Thyroid gland (tissue), 4 donors: Measurements from ENCODE around the gene ACSL3. TPM values are rescaled to one million over a fixed set of nuclear protein-coding genes. Genes with fewer than 3 reads are reported as not detected.
A peak's percentile ranks its signal among the peaks of the same experiment; 100 is the strongest.

Experiments used
- DNase-seq, 2 donors: peaks; one replicate each; pipeline ENCODE4 v3.0.0-alpha.2; 2019
- H3K27ac ChIP-seq, 3 donors: fragments of 200-600 bp; sonication (generic); 1 replicate in 2 of 3; 2 replicates in 1 of 3; pipeline ENCODE4 v1.5.1; 2016 to 2019; ENCODE audit warnings: mild to moderate bottlenecking in 1 of 3, moderate library complexity in 1 of 3
- H3K27me3 ChIP-seq: fragments of 200-600 bp; sonication (generic); one replicate; pipeline ENCODE4 v1.5.1; 2019
- H3K36me3 ChIP-seq, 2 donors: fragments of 200-600 bp; sonication (generic); one replicate each; pipeline ENCODE4 v1.5.1; 2016 to 2019
- H3K4me1 ChIP-seq, 2 donors: fragments of 200-600 bp; sonication (generic); one replicate each; pipeline ENCODE4 v1.5.1; 2017 to 2019
- H3K4me3 ChIP-seq, 3 donors: fragments of 200-600 bp; sonication (generic); replicated peaks in 1 of 3; 1 replicate in 2 of 3; 2 replicates in 1 of 3; pipeline ENCODE4 v1.5.1; 2016; ENCODE audit warnings: mild to moderate bottlenecking in 1 of 3
- H3K9me3 ChIP-seq: fragments of 200-600 bp; sonication (generic); one replicate; pipeline ENCODE4 v1.5.1; 2017
- CTCF ChIP-seq, 6 experiments: fragments of 200-600 bp in 3 of 6; fragments of 450-650 bp in 3 of 6; sonication (generic) in 3 of 6; IDR thresholded peaks; one replicate each; pipeline ENCODE4 v1.5.1; 2016 to 2019; ENCODE audit warnings: antibody characterized with exemption in 6 of 6, mild to moderate bottlenecking in 2 of 6, inconsistent platforms in 1 of 6, moderate library complexity in 1 of 6
- POLR2A ChIP-seq, 2 donors: fragments of 450-650 bp; IDR thresholded peaks; one replicate each; pipeline ENCODE4 v1.6.1; 2017; ENCODE audit warnings: antibody characterized with exemption in 2 of 2, mild to moderate bottlenecking in 2 of 2, moderate library complexity in 1 of 2
- WGBS, 2 donors: methylation state at CpG; one replicate each; pipeline ENCODE4 v1.1.5; 2017; 5-methylcytosine and 5-hydroxymethylcytosine counted together
- intact Hi-C: fragments of 100-400 bp; cut with DNase I; formaldehyde crosslinking; loops from one replicate; pipeline ENCODE4 v1.15.1; 2023
- total RNA-seq, 4 donors: library from RNA; depleted of rRNA; stranded (reverse); fragments of >200 nt; gene quantifications; one replicate each; pipeline ENCODE4 v1.2.3, GENCODE V29; 2016

The ACSL3 gene
- total RNA-seq, 4 donors from 2014 or later, result 62.0 to 85.8 (median 76.6) TPM

GRCh38 chr2:222900354-222900753, 39.5 kb downstream of the ACSL3 start:
- 65 to 66% methylated on average over 2 of the region's 2 CpGs for WGBS, 2 donors
- DNase-seq, result no peak
- no peaks in the 10 kb centered on the region for H3K36me3 ChIP-seq
- H3K4me1 ChIP-seq, result peaks cover 19 to 21% of the 10 kb centered on the region in 2 donors
- TF ChIP-seq CTCF (IDR thresholded peaks at IDR 0.05) (no peak), POLR2A (IDR thresholded peaks at IDR 0.05) (no peak)
- H3K27ac ChIP-seq, result no peak overlapping the region
- no peak overlapping the region for H3K4me3 ChIP-seq
- no peaks in the 10 kb centered on the region for H3K27me3 ChIP-seq
- intact Hi-C loops, result loop anchor here (10.0 kb wide), 1 partner anchor 196 kb away; no protein-coding TSS in a partner anchor
- H3K9me3 ChIP-seq, result no peaks in the 10 kb centered on the region

GRCh38 chr2:222902660-222903059, 41.8 kb downstream of the ACSL3 start:
- no peak for DNase-seq
- 95 to 97% methylated on average over 4 of the region's 4 CpGs for WGBS, 2 donors
- TF ChIP-seq POLR2A (IDR thresholded peaks at IDR 0.05), result no peak
- H3K9me3 ChIP-seq, result no peaks in the 10 kb centered on the region
- peaks cover 29 to 32% of the 10 kb centered on the region in 2 donors for H3K4me1 ChIP-seq
- no peak overlapping the region for H3K27ac ChIP-seq
- H3K4me3 ChIP-seq, result no peak overlapping the region
- intact Hi-C loops, result loop anchor here (10.0 kb wide), 1 partner anchor 198 kb away; no protein-coding TSS in a partner anchor
- H3K27me3 ChIP-seq, result no peaks in the 10 kb centered on the region
- no peaks in the 10 kb centered on the region for H3K36me3 ChIP-seq

- H3K4me3 ChIP-seq, result no peak overlapping the region
- no peaks in the 10 kb centered on the region for H3K36me3 ChIP-seq
- WGBS, 2 donors, result 87 to 89% methylated on average over 16 of the region's 16 CpGs
- peak; percentile 44 to 59 for DNase-seq
- intact Hi-C loops, result loop anchor here (10.0 kb wide), 1 partner anchor 199 kb away; no protein-coding TSS in a partner anchor
- H3K4me1 ChIP-seq, result peaks cover 29 to 32% of the 10 kb centered on the region in 2 donors
- H3K9me3 ChIP-seq, result no peaks in the 10 kb centered on the region
- H3K27ac ChIP-seq, result peak overlapping the region in 1 of 3 donors; percentile 14
- no peaks in the 10 kb centered on the region for H3K27me3 ChIP-seq
- no peak for TF ChIP-seq POLR2A (IDR thresholded peaks at IDR 0.05)
- TF ChIP-seq CTCF (IDR thresholded peaks at IDR 0.05), result peak in 4 of 6 experiments; percentile 39 to 57 (median 52)
These were observed 42.7 kb downstream of the ACSL3 start for GRCh38 chr2:222903234-222904220.

GRCh38 chr2:222904557-222905258, 43.9 kb downstream of the ACSL3 start:
- Histone ChIP-seq H3K27ac (no peak overlapping the region), H3K4me3 (no peak overlapping the region), H3K4me1 (peaks cover 29 to 32% of the 10 kb centered on the region in 2 donors), H3K27me3 (no peaks in the 10 kb centered on the region), H3K9me3 (no peaks in the 10 kb centered on the region), H3K36me3 (no peaks in the 10 kb centered on the region)
- intact Hi-C loops, result loop anchor here (10.0 kb wide), 1 partner anchor 200 kb away; no protein-coding TSS in a partner anchor
- DNase-seq, result no peak
- TF ChIP-seq POLR2A (IDR thresholded peaks at IDR 0.05) (no peak), CTCF (IDR thresholded peaks at IDR 0.05) (no peak)
- WGBS, 2 donors, result 65 to 73% methylated on average over 2 of the region's 2 CpGs

- DNase-seq, result no peak
- Histone ChIP-seq H3K27me3 (no peaks in the 10 kb centered on the region), H3K4me3 (no peak overlapping the region), H3K9me3 (no peaks in the 10 kb centered on the region), H3K27ac (no peak overlapping the region), H3K36me3 (no peaks in the 10 kb centered on the region), H3K4me1 (peaks cover 29 to 33% of the 10 kb centered on the region in 2 donors)
- WGBS, 2 donors, result 93 to 100% methylated on average over 2 of the region's 2 CpGs
- intact Hi-C loops, result loop anchor here (10.0 kb wide), 1 partner anchor 202 kb away; no protein-coding TSS in a partner anchor
- no peak for TF ChIP-seq POLR2A (IDR thresholded peaks at IDR 0.05)
- no peak for TF ChIP-seq CTCF (IDR thresholded peaks at IDR 0.05)
These were observed 46.2 kb downstream of the ACSL3 start for GRCh38 chr2:222907048-222907447.
